HG02763 (cell line): ENCODE results near the gene NR0B2.
A peak's percentile ranks its signal among the peaks of the same experiment; 100 is the strongest.
"Not testable (repeated sequence)": the region's sequence is repeated elsewhere in the genome, so short reads cannot be mapped to it uniquely, and the experiment has no call there.

Experiments
- ATAC-seq: cut with Tn5 transposase; IDR thresholded peaks from one replicate; pipeline ENCODE4 v1.9.1; 2021; ENCODE audit warnings: mild to moderate bottlenecking, moderate library complexity; ENCODE audit not compliant: unreplicated experiment

NR0B2 gene

DNA sequence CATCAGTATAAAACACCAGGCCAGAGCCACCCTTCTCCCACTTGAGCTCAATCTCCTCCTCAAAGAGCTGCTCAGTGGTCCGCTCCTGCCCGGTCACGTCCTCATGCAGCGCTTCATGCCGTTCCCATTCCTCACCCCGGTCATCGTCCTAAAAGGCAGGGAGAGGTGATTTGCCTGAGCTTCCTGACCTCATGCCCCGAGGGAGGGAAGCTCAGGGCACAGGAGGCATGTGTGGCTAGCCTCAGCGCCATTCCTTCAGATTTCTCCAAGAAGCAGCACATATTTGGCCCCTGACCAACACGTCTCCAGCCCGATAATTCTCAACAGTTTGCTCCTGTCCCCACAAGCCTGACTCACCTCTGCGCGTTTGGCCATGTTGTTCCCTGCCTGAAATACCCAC is 19.5 kb downstream of the NR0B2 start:
- ATAC-seq: no peak

DNA sequence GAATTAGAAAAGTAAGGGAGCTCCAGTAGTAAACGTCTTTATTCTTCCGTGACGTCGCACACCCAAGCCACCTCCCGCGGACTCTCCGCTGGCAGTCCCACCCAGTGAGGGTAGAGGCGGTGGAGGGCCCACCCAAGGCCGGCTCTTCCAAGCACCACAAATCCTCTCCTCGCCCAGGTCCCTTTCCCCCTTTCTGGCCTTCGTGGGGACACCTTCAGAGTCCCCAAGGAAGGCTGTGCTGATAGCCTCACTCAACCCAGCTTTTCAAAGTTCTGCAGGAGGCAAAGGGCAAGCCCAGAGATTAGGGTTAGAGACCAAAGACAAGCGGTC is 23.3 kb downstream of the NR0B2 start:
- ATAC-seq: peak; percentile 10

GRCh38 chr1:26889551-26890466 is 24.0 kb downstream of the NR0B2 start, which contains the start of gene GPN2:
Gene GPN2 (minus strand): TSS chr1:26890283. CDS start chr1:26890096, 187 bp downstream.
- peak; percentile 81 for ATAC-seq

DNA sequence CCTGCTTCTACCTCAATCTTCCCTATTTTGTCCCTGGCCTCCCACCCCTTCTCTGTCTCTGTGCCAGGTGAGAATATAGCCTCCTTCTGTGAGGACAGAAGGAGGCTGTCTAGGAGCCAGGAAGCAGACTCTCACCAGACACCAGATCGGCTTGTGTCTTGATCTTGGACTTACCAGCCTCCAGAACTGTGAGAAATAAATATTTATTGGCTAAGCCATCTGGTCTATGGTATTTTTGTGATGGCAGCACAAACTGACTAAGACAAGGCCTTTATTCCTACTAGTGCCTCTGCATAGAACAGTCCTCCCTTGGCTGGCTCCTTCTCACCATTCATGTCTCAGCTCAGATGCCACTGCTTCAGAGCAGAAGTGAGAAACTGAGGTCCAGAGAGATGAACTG is 25.5 kb downstream of the NR0B2 start:
- no peak for ATAC-seq

DNA sequence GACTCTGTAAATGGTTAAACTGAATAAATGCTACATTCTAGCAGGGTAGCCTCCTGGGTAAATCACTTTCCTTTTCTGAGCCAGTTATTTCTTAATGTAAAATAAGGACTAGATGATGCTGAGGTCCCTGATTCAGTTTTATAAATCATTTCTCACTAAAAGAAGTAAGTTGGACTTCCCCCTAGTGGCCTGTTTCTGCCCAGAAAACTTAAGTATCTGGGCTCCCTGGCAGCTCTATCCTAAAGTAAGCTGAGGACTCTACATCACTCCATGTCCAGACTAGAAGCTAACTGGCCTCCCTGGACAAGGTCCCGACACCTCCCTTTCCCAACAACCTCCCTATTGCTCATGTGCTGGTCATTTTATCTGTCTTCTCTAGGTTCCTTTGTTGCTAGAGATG is 26.6 kb downstream of the NR0B2 start:
- no peak for ATAC-seq

GRCh38 chr1:26882696-26883463 is 30.9 kb downstream of the NR0B2 start:
- ATAC-seq: no peak

GRCh38 chr1:26881611-26882010 is 32.2 kb downstream of the NR0B2 start:
- ATAC-seq: not testable (repeated sequence)

DNA sequence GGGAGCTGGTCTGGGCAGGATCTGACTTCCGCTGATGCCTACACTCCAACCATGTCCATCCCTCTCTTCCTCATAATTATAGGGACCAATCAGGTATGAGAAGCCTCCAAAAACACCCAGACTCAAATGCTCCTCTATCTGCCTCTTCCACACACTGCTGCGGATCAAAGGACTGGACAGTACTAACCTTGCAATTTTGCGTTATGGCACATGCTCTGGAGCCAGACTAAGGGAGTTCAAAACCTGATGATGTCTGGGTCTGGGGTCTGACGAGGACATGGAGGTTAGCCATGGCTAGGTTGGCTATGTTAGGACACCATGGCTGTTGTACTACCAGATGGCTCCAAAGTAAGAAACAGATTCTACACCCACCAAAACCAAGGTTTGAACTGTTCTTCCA is 34.0 kb downstream of the NR0B2 start:
- no peak for ATAC-seq

DNA sequence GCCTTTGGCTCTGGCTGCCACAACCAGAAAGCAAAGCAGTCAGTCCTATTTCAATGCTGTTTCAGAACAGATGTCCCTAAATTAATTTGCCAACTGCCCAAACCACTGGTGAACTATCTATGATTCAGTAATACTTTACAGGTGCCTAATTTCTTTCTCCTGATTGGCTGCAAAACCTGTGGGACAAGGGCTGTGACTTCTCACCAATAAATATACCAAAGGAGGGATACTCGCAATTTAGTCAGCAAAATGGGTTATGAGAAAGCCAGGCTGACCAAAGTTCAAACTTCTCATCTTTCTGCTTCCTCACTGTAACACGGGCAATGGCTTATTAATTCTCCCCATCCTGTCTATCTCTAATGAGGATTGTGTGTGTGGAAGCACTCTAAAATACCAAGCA is 36.4 kb downstream of the NR0B2 start:
- ATAC-seq: no peak

DNA sequence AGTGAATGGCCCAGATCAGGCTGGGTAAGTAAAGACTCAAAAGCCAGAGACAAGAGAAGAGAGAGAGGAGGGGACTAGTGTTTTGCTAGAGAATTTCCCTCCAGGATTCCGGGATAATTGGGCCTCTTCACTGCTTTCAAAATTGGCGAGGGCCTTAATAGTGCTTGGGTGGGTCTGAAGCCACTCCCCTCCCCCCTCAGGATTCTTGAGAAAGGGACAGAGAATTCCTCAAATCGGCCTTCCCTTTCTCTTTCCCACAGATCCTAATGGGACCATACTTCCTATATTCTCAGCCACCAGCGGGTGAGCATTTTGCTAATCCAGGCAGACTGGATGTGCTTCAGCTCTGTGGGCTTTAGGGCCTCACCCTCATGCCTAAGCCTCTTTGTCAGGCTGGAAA is 38.9 kb downstream of the NR0B2 start:
- ATAC-seq: no peak

GRCh38 chr1:26873097-26873496 is 40.7 kb downstream of the NR0B2 start:
- not testable (repeated sequence) for ATAC-seq

DNA sequence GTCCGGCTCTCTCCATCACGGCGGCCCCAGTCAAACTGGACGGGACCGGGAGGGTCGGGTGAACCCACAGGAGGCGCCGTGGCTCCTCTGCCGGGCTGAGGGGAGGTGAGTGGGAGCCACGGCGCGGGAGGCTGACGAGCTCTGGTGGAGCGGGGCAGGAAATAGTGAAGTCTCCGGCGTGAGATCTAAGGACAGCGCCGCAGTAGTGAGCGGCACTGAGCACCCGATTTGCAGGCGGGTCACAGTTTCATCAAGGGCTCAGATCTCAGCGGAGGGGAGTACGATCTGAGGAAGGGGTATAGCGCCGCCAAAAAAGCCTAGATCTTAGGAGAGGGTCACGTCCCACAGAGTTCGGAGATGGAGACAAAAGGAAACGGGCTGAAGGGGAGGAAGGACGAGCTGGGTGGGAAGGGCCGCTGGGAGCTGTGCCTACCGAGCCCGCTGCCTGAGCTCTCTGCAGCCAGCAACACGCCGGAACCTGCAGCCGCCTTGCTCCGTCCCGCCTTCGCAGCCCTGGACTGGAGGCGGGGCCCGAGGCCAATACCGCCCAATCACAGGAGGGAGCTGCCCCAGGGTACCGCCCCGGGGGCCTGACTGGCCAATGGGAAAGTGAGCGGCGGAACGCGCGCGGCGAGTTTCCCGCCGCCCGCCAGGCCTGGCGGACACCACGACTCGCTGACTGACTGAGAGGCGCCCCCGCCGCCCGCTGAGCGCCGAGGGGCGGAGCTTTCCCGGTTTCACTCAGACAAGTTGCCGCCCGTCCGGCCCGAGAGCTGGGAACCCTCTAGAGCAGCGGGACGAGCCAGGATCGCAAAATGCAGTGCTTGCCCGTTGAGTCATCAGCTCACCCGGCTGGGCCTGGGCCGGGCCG is 48.9 kb downstream of the NR0B2 start:
- ATAC-seq: peak; percentile 91

- ATAC-seq: no peak
Measured at GRCh38 chr1:26863685-26864077, 50.1 kb downstream of the NR0B2 start.

- ATAC-seq: no peak
Measured at GRCh38 chr1:26862781-26863684, 50.7 kb downstream of the NR0B2 start, which contains the start of gene SFN. Gene SFN (plus strand): TSS chr1:26863149. CDS start chr1:26863213, 64 bp downstream.

DNA sequence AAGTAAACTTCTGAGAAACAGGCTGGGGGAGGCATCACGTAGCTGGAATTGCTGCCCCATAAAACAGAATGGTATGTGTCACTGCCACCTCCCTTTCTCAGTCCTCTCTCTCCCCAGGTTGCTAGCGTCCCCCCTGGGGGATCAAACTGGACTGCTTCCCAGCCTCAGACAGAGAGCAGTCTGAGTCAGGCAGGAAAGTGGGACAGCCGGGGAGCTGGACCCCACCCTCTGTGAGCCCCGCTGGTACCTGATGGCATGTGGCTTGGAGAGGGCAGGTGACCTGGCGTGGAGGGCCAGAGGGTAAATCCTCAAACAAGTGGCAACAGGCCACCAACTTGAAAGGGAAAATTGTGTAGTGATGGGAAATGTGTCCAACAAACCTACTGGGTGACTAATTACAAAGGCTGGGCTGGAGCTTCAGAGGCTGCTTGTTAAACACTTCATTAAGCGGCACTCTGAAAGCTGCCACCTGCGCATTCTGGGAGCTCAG is 51.8 kb downstream of the NR0B2 start:
- ATAC-seq: no peak
